Right cardiac atrium (tissue), 5 donors: Measurements from ENCODE around the gene RHBG. TPM values are rescaled to one million over a fixed set of nuclear protein-coding genes. Genes with fewer than 3 reads are reported as not detected.
A peak's percentile ranks its signal among the peaks of the same experiment; 100 is the strongest.
"Not testable (repeated sequence)": the region's sequence is repeated elsewhere in the genome, so short reads cannot be mapped to it uniquely, and the experiment has no call there.

Source experiments
- ATAC-seq, 2 donors: fragments of 200-7000 bp; cut with Tn5 transposase; one replicate each; pipeline versions ENCODE4 v1.8.0 to v1.9.1; 2020; ENCODE audit warnings: moderate library complexity in 2 of 2, mild to moderate bottlenecking in 1 of 2
- DNase-seq, 3 donors: peaks; one replicate each; pipeline ENCODE4 v3.0.0-alpha.2; 2020
- H3K27ac ChIP-seq: one replicate; pipeline ENCODE4 v1.5.1; 2013; ENCODE audit warnings: mild to moderate bottlenecking, low read length, control low read depth, moderate library complexity
- H3K27me3 ChIP-seq: one replicate; pipeline ENCODE4 v1.6.1; 2013; ENCODE audit not compliant: control insufficient read depth, insufficient read depth
- H3K4me1 ChIP-seq: one replicate; pipeline ENCODE4 v1.6.1; 2013; ENCODE audit warnings: low read length; ENCODE audit not compliant: control insufficient read depth, insufficient read depth
- H3K4me3 ChIP-seq: one replicate; pipeline ENCODE4 v1.5.1; 2013; ENCODE audit warnings: low read length, control low read depth
- H3K9me3 ChIP-seq: one replicate; pipeline ENCODE4 v1.6.1; 2013; ENCODE audit warnings: low read length; ENCODE audit not compliant: control insufficient read depth
- WGBS: extraction: QIAGEN DNeasy Blood & Tissue Kit; methylation state at CpG from one replicate; pipeline ENCODE4 v1.1.7; 2013; 5-methylcytosine and 5-hydroxymethylcytosine counted together
- intact Hi-C, 4 donors: fragments of 100-400 bp; cut with DNase I; formaldehyde crosslinking; loops; one replicate each; pipeline versions ENCODE4 v1.11.0 to v1.14.0; 2022 to 2023
- polyA plus RNA-seq: library from polyadenylated mRNA; stranded (reverse); fragments of 200-250 nt; gene quantifications from one replicate; pipeline ENCODE4 v1.2.3, GENCODE V29; 2013
- total RNA-seq, 4 donors: library from RNA; stranded (reverse); fragmentation: NEBNext Ultra II Directional; extraction: Animal tissue kit (Norgen Biotek cat#: 25700); gene quantifications; one replicate each; pipeline ENCODE4 v1.2.1, GENCODE V29; 2021
- donor health status: healthy with polysubstance abuse.
- donor health status: DM: no; HTN: yes; CAD: no.
- donor health status: DM: no; HTN: no; CAD: no.
- donor health status: DM: no; HTN: yes; CAD: no; lungs with severe emphysema.
- donor health status: DM: yes; HTN: yes; CAD: no.

RHBG gene
- total and polyA plus RNA-seq, 5 donors, result 0.20 TPM; not detected in 4

DNA sequence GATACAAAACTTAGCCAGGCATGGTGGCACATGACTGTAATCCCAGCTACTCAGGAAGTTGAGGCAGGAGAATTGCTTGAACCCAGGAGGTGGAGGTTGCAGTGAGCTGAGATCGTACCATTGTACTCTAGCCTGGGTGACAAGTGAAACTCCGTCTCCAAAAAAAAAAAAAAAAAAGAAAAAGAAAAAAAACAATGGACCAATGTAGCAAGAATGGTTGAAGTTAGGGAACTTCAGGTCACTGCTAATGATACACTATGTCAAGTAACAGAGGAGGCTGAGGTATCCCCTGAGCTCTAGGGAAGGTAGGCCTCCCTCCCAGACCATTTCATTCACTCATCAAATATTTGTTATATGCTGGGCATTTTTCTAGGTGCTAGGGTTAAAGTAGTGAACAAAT is 23.0 kb upstream of the RHBG start:
- 82% methylated on average over 2 of the region's 2 CpGs for WGBS
- intact Hi-C loops, H3K27me3 ChIP-seq, H3K4me1 ChIP-seq, ATAC-seq, DNase-seq, H3K27ac ChIP-seq, H3K4me3 ChIP-seq, H3K9me3 ChIP-seq: not testable (repeated sequence)

GRCh38 chr1:156346636-156347035 is 22.4 kb upstream of the RHBG start:
- H3K9me3 ChIP-seq, result no peaks in the 10 kb centered on the region
- intact Hi-C loops, result no loop called here
- no peak overlapping the region for H3K4me3 ChIP-seq
- DNase-seq (no peak), ATAC-seq (no peak)
- no peaks in the 10 kb centered on the region for H3K27me3 ChIP-seq
- 47% methylated on average over 2 of the region's 2 CpGs for WGBS
- H3K4me1 ChIP-seq, result no peaks in the 10 kb centered on the region
- H3K27ac ChIP-seq, result no peak overlapping the region

DNA sequence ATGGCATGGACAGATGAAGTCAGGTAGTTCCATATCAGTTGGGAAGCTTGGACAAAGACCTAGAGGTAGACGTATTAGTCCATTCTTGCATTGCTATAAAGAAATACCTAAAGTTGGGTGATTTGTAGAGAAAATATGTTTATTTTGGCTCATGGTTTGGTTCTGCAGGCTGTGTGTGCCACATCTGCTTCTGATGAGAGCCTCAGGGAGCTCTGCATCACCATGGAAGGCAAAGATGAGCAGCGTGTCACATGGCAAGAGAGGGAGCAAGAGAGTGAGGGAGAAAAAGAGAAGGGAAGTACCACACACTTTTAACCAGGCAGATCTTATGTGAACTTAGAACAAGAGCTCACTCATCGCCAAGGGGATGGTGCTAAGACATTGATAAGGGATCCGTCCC is 21.7 kb upstream of the RHBG start:
- intact Hi-C loops, result no loop called here
- Histone ChIP-seq H3K27ac (no peak overlapping the region), H3K4me1 (no peaks in the 10 kb centered on the region), H3K27me3 (no peaks in the 10 kb centered on the region), H3K4me3 (no peak overlapping the region), H3K9me3 (no peaks in the 10 kb centered on the region)
- no peak for ATAC-seq
- no peak for DNase-seq
- WGBS, result 49% methylated on average over 4 of the region's 4 CpGs

GRCh38 chr1:156352481-156352880 is 16.5 kb upstream of the RHBG start:
- intact Hi-C loops, H3K4me3 ChIP-seq, H3K4me1 ChIP-seq, DNase-seq, H3K27me3 ChIP-seq, H3K9me3 ChIP-seq, ATAC-seq, H3K27ac ChIP-seq: not testable (repeated sequence)
- 91% methylated on average over 13 of the region's 13 CpGs for WGBS

- ATAC-seq, result no peak
- Histone ChIP-seq H3K4me3 (no peak overlapping the region), H3K9me3 (no peaks in the 10 kb centered on the region), H3K4me1 (no peaks in the 10 kb centered on the region), H3K27me3 (no peaks in the 10 kb centered on the region), H3K27ac (no peak overlapping the region)
- DNase-seq, result no peak
- WGBS, result 52% methylated on average over 6 of the region's 6 CpGs
- intact Hi-C loops, result no loop called here
Measured at GRCh38 chr1:156356262-156356874, 12.6 kb upstream of the RHBG start.

DNA sequence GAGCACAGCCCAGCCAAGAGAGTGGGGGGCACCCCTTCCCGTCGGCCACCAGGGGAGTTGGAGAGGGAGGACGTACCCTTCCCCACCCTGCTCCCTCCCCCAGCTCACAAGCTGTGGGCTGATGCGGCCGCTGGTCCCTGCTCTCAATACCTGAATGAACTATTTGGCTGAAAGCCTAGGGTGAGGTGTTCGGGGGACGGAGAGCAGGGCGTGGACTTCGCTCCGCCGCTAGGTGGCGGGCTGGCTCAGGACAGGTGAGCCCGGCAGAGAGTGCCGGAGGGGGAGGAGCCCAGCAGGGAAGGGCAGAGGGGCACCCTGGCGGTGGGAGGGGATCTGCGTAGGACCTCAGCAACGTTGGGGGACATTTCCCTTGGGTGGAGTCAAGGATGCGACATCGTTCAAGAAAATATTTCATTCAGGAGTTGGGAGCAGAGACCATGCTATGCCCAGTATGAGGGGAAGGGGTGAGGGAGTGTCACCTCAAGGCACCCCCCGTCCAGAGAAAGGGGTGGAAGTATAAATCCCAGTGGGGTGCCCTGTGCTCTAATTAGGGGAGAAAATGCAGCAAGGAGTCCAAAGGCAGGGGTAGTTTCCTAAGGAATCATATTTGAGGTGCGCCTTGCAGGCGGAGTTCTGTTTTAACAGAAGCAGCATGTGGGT is 12.0 kb upstream of the RHBG start:
- peak; percentile 67 to 80 for ATAC-seq
- WGBS, result 9% methylated on average over 22 of the region's 22 CpGs
- intact Hi-C loops, result no loop called here
- Histone ChIP-seq H3K9me3 (no peaks in the 10 kb centered on the region), H3K27ac (no peak overlapping the region), H3K4me3 (no peak overlapping the region), H3K4me1 (no peaks in the 10 kb centered on the region), H3K27me3 (no peaks in the 10 kb centered on the region)
- peak in 2 of 3 donors; percentile 35 to 75 for DNase-seq

DNA sequence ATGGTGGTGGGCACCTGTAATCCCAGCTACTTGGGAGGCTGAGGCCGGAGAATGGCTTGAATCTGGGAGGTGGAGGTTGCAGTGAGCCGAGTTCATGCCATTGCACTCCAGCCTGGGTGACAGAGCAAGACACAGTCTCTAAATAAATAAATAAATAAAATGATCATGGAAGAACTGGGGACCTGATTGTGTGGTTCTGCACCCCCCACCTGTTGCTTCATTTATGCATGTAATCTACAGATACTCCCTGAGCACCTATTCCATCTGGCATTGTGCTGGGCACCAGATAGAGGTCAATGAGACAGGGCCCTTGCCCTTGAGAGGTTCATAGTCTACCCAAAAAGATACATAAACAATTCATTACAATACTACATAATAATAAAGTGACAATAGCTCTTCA is 11.0 kb upstream of the RHBG start:
- no peak for DNase-seq
- no peak for ATAC-seq
- H3K9me3 ChIP-seq, result no peaks in the 10 kb centered on the region
- H3K4me1 ChIP-seq, result no peaks in the 10 kb centered on the region
- H3K27ac ChIP-seq, result no peak overlapping the region
- intact Hi-C loops, result no loop called here
- H3K4me3 ChIP-seq, result no peak overlapping the region
- no peaks in the 10 kb centered on the region for H3K27me3 ChIP-seq
- 90% methylated on average over 2 of the region's 2 CpGs for WGBS

GRCh38 chr1:156358641-156359040 is 10.4 kb upstream of the RHBG start:
- Histone ChIP-seq H3K4me1 (no peaks in the 10 kb centered on the region), H3K4me3 (no peak overlapping the region), H3K9me3 (no peaks in the 10 kb centered on the region), H3K27me3 (no peaks in the 10 kb centered on the region), H3K27ac (no peak overlapping the region)
- intact Hi-C loops, result no loop called here
- WGBS, result 89% methylated on average over 1 of the region's 1 CpG
- DNase-seq, result no peak
- ATAC-seq, result no peak

DNA sequence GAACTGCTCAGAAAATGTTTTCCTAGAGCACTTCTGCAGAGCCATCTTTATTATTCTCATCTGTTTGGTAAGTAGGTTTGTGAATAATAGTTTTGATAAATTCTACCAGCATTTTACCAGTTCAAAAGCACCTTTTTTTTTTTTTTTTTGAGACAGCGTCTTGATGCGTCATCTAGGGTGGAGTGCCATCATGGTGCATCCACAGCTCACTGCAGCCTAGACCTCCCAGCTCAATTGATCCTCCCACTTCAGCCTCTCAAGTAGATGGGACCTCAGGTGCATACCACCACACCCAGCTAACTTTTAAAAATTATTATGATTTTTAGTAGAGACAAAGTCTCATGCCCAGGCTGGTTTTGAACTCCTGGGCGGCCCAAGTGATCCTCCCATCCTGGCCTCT is 9.8 kb upstream of the RHBG start:
- H3K27me3 ChIP-seq, result no peaks in the 10 kb centered on the region
- no peak overlapping the region for H3K4me3 ChIP-seq
- ATAC-seq (no peak), DNase-seq (no peak)
- 93% methylated on average over 3 of the region's 3 CpGs for WGBS
- intact Hi-C loops, result no loop called here
- H3K9me3 ChIP-seq, result no peaks in the 10 kb centered on the region
- no peak overlapping the region for H3K27ac ChIP-seq
- H3K4me1 ChIP-seq, result no peaks in the 10 kb centered on the region

DNA sequence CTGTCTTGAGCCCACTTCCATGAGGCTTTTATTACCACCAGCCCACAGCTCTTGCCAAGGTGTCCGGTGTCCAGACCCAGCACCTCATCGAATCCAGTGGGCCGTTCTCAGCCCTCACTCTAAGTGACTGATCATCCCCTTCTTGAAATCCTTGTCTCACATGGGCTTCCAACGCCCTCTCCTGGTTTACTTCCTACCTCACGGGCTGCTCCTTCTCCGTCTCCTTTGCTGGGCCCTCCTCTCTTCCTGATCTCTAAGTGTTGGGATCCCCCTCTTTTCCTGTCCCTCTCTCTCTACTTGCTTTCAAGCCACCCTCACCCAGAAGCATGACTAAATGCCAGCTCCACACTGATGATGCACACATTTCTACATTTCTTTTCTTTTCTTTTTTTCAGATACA is 9.0 kb upstream of the RHBG start:
- Histone ChIP-seq H3K27ac (no peak overlapping the region), H3K4me1 (no peaks in the 10 kb centered on the region), H3K27me3 (no peaks in the 10 kb centered on the region), H3K9me3 (no peaks in the 10 kb centered on the region), H3K4me3 (no peak overlapping the region)
- peak in 1 of 2 donors; percentile 17 for ATAC-seq
- 27% methylated on average over 6 of the region's 6 CpGs for WGBS
- DNase-seq, result no peak
- intact Hi-C loops, result no loop called here

GRCh38 chr1:156360534-156360933 is 8.5 kb upstream of the RHBG start:
- ATAC-seq (no peak), DNase-seq (no peak)
- intact Hi-C loops, result no loop called here
- H3K4me3 ChIP-seq, result no peak overlapping the region
- H3K27me3 ChIP-seq, result no peaks in the 10 kb centered on the region
- no peak overlapping the region for H3K27ac ChIP-seq
- 94% methylated on average over 11 of the region's 11 CpGs for WGBS
- no peaks in the 10 kb centered on the region for H3K4me1 ChIP-seq
- H3K9me3 ChIP-seq, result no peaks in the 10 kb centered on the region

- H3K27me3 ChIP-seq, result no peaks in the 10 kb centered on the region
- no peaks in the 10 kb centered on the region for H3K9me3 ChIP-seq
- intact Hi-C loops, result no loop called here
- no peak overlapping the region for H3K4me3 ChIP-seq
- H3K27ac ChIP-seq, result no peak overlapping the region
- ATAC-seq, result no peak
- DNase-seq, result no peak
- no peaks in the 10 kb centered on the region for H3K4me1 ChIP-seq
Measured at GRCh38 chr1:156365754-156366153, 3.3 kb upstream of the RHBG start.
